Measurements from ENCODE around the gene DNAJB2.
A peak's percentile ranks its signal among the peaks of the same experiment; 100 is the strongest.
"Not testable (repeated sequence)": the region's sequence is repeated elsewhere in the genome, so short reads cannot be mapped to it uniquely, and the experiment has no call there.

Gene DNAJB2

GRCh38 chr2:219252900-219253752 lies 26.0 kb upstream of the DNAJB2 start, which contains the start of gene TUBA4B:
TSS of gene TUBA4B (plus strand) at chr2:219253243. CDS start at chr2:219253408, 165 bp downstream.
- H3K9me3 ChIP-seq, result no peaks in the 10 kb centered on the region
- TF ChIP-seq CTCF (IDR thresholded peaks at IDR 0.05), result no peak
- H3K4me1 ChIP-seq (ENCODE audit: control insufficient read depth in 1 of 2, insufficient read depth in 1 of 2, low read depth in 1 of 2, low read length in 1 of 2), result peaks cover 69% of the 10 kb centered on the region in 2 experiments
- peak within 1 kb of the TSS; percentile 96 to 99 for H3K4me3 ChIP-seq (ENCODE audit: low read depth in 1 of 2, low read length in 1 of 2)
- H3K27me3 ChIP-seq, result no peaks in the 10 kb centered on the region
- peaks cover 40% of the 10 kb centered on the region for H3K36me3 ChIP-seq
- H3K27ac ChIP-seq, result peak within 1 kb of the TSS; percentile 95

- Histone ChIP-seq H3K4me1 (ENCODE audit: control insufficient read depth in 1 of 2, insufficient read depth in 1 of 2, low read depth in 1 of 2, low read length in 1 of 2) (peaks cover 61 to 62% of the 10 kb centered on the region in 2 experiments), H3K9me3 (no peaks in the 10 kb centered on the region), H3K36me3 (peaks cover 31% of the 10 kb centered on the region), H3K4me3 (ENCODE audit: low read depth in 1 of 2, low read length in 1 of 2) (peak within 1 kb of the TSS; percentile 96 to 99), H3K27me3 (no peaks in the 10 kb centered on the region), H3K27ac (peak within 1 kb of the TSS; percentile 95)
- TF ChIP-seq CTCF (IDR thresholded peaks at IDR 0.05), result peak; percentile 59
Observed at GRCh38 chr2:219253753-219254589, 25.2 kb upstream of the DNAJB2 start, which contains the start of gene TUBA4A. TSS of gene TUBA4A (minus strand) at chr2:219253918. CDS start at chr2:219253858, 60 bp downstream.

- no peak for TF ChIP-seq CTCF (IDR thresholded peaks at IDR 0.05)
- Histone ChIP-seq H3K4me3 (ENCODE audit: low read depth in 1 of 2, low read length in 1 of 2) (peak overlapping the region; percentile 96 to 99), H3K27ac (peak overlapping the region; percentile 95), H3K9me3 (no peaks in the 10 kb centered on the region), H3K4me1 (ENCODE audit: control insufficient read depth in 1 of 2, insufficient read depth in 1 of 2, low read depth in 1 of 2, low read length in 1 of 2) (peaks cover 53 to 55% of the 10 kb centered on the region in 2 experiments), H3K36me3 (peaks cover 24% of the 10 kb centered on the region), H3K27me3 (peaks cover 4% of the 10 kb centered on the region)
Observed at GRCh38 chr2:219254590-219255201, 24.5 kb upstream of the DNAJB2 start.

- Histone ChIP-seq H3K27me3 (peaks cover 25% of the 10 kb centered on the region), H3K4me1 (ENCODE audit: control insufficient read depth in 1 of 2, insufficient read depth in 1 of 2, low read depth in 1 of 2, low read length in 1 of 2) (peaks cover 33 to 35% of the 10 kb centered on the region in 2 experiments)
- not testable (repeated sequence) for H3K4me3 ChIP-seq (ENCODE audit: low read depth in 1 of 2, low read length in 1 of 2); H3K27ac ChIP-seq; H3K9me3 ChIP-seq; H3K36me3 ChIP-seq
Observed at GRCh38 chr2:219258942-219259341, 20.2 kb upstream of the DNAJB2 start.

GRCh38 chr2:219261024-219261855 lies 17.9 kb upstream of the DNAJB2 start:
- Histone ChIP-seq H3K4me1 (ENCODE audit: control insufficient read depth in 1 of 2, insufficient read depth in 1 of 2, low read depth in 1 of 2, low read length in 1 of 2) (peaks cover 18 to 20% of the 10 kb centered on the region in 2 experiments), H3K27ac (no peak overlapping the region), H3K36me3 (no peaks in the 10 kb centered on the region), H3K4me3 (ENCODE audit: low read depth in 1 of 2, low read length in 1 of 2) (no peak overlapping the region), H3K27me3 (peaks cover 25% of the 10 kb centered on the region), H3K9me3 (no peaks in the 10 kb centered on the region)
- no peak for TF ChIP-seq CTCF (IDR thresholded peaks at IDR 0.05)

Data from neutrophil (primary cell).